ENCODE results near the gene ADNP2. TPM values are rescaled to one million over a fixed set of nuclear protein-coding genes. Genes with fewer than 3 reads are reported as not detected.

Gene ADNP2
- total RNA-seq, 4 donors from 2014 or later: 6.2 to 24.0 (median 14.7) TPM

GRCh38 chr18:80077873-80078272 is 31.2 kb upstream of the ADNP2 start:
- intact Hi-C loops (cut with DNase I; ENCODE audit: low total_unique reads): no loop called here

GRCh38 chr18:80086281-80086680 is 22.8 kb upstream of the ADNP2 start:
- peaks cover 0 to 29% of the 10 kb centered on the region in 2 donors for H3K9me3 ChIP-seq
- no peak overlapping the region for H3K4me3 ChIP-seq
- TF ChIP-seq POLR2A (IDR thresholded peaks at IDR 0.05) (no peak), CTCF (IDR thresholded peaks at IDR 0.05) (no peak)
- H3K27ac ChIP-seq: no peak overlapping the region
- no peaks in the 10 kb centered on the region for H3K4me1 ChIP-seq
- DNase-seq: no peak
- no peaks in the 10 kb centered on the region for H3K36me3 ChIP-seq
- intact Hi-C loops (cut with DNase I; ENCODE audit: low total_unique reads): no loop called here
- no peaks in the 10 kb centered on the region for H3K27me3 ChIP-seq

More at GRCh38 chr18:80077873-80078272, 31.2 kb upstream of the ADNP2 start:
- H3K4me3 ChIP-seq: no peak overlapping the region
- no peak for TF ChIP-seq CTCF (IDR thresholded peaks at IDR 0.05)
- TF ChIP-seq POLR2A (IDR thresholded peaks at IDR 0.05): no peak
- H3K36me3 ChIP-seq: no peaks in the 10 kb centered on the region
- no peaks in the 10 kb centered on the region for H3K9me3 ChIP-seq
- H3K27me3 ChIP-seq: no peaks in the 10 kb centered on the region
- no peak for DNase-seq
- no peak overlapping the region for H3K27ac ChIP-seq
- no peaks in the 10 kb centered on the region for H3K4me1 ChIP-seq

GRCh38 chr18:80088036-80088435 is 21.0 kb upstream of the ADNP2 start:
- TF ChIP-seq CTCF (IDR thresholded peaks at IDR 0.05) (no peak), POLR2A (IDR thresholded peaks at IDR 0.05) (no peak)
- no peaks in the 10 kb centered on the region for H3K4me1 ChIP-seq
- no peaks in the 10 kb centered on the region for H3K27me3 ChIP-seq

GRCh38 chr18:80088823-80089222 is 20.2 kb upstream of the ADNP2 start:
- peaks cover 0 to 29% of the 10 kb centered on the region in 2 donors for H3K9me3 ChIP-seq
- TF ChIP-seq POLR2A (IDR thresholded peaks at IDR 0.05) (no peak), CTCF (IDR thresholded peaks at IDR 0.05) (no peak)
- no peaks in the 10 kb centered on the region for H3K4me1 ChIP-seq
- no peak overlapping the region for H3K27ac ChIP-seq
- no peaks in the 10 kb centered on the region for H3K36me3 ChIP-seq
- no peaks in the 10 kb centered on the region for H3K27me3 ChIP-seq
- DNase-seq: no peak
- no peak overlapping the region for H3K4me3 ChIP-seq
- intact Hi-C loops (cut with DNase I; ENCODE audit: low total_unique reads): no loop called here

More at GRCh38 chr18:80088036-80088435, 21.0 kb upstream of the ADNP2 start:
- intact Hi-C loops (cut with DNase I; ENCODE audit: low total_unique reads): no loop called here
- Histone ChIP-seq H3K36me3 (no peaks in the 10 kb centered on the region), H3K27ac (no peak overlapping the region), H3K4me3 (no peak overlapping the region), H3K9me3 (peaks cover 0 to 29% of the 10 kb centered on the region in 2 donors)
- DNase-seq: no peak

GRCh38 chr18:80095414-80095813 is 13.6 kb upstream of the ADNP2 start:
- intact Hi-C loops (cut with DNase I; ENCODE audit: low total_unique reads): no loop called here
- no peak overlapping the region for H3K4me3 ChIP-seq
- no peaks in the 10 kb centered on the region for H3K27me3 ChIP-seq
- no peak for DNase-seq
- no peak overlapping the region for H3K27ac ChIP-seq
- H3K4me1 ChIP-seq: no peaks in the 10 kb centered on the region
- TF ChIP-seq POLR2A (IDR thresholded peaks at IDR 0.05) (no peak), CTCF (IDR thresholded peaks at IDR 0.05) (no peak)
- H3K36me3 ChIP-seq: no peaks in the 10 kb centered on the region
- H3K9me3 ChIP-seq: no peaks in the 10 kb centered on the region
